GM21526 (cell line): ENCODE data around the gene RRAGA.
"Not testable (repeated sequence)": the region's sequence is repeated elsewhere in the genome, so short reads cannot be mapped to it uniquely, and the experiment has no call there.

Experiments used
- ATAC-seq: cut with Tn5 transposase; IDR thresholded peaks from one replicate; pipeline ENCODE4 v1.9.1; 2021; ENCODE audit warnings: moderate library complexity; ENCODE audit not compliant: unreplicated experiment, low FRiP score

Gene RRAGA

GRCh38 chr9:19048966-19049916 lies at the start of gene RRAGA:
TSS of gene RRAGA (plus strand) at chr9:19049427. CDS start at chr9:19049660, 233 bp downstream.
- peak; percentile 92 for ATAC-seq

GRCh38 chr9:19000133-19000532 lies 49.1 kb upstream of the RRAGA start:
- ATAC-seq, result no peak

GRCh38 chr9:19009391-19009965 lies 39.7 kb upstream of the RRAGA start:
- no peak for ATAC-seq

GRCh38 chr9:19018201-19018600 lies 31.0 kb upstream of the RRAGA start:
- ATAC-seq, result no peak

GRCh38 chr9:19020886-19021455 lies 28.3 kb upstream of the RRAGA start:
- ATAC-seq, result no peak

- ATAC-seq, result not testable (repeated sequence)
These were observed 27.6 kb upstream of the RRAGA start for GRCh38 chr9:19021649-19022048.

GRCh38 chr9:19022206-19022605 lies 27.0 kb upstream of the RRAGA start:
- no peak for ATAC-seq

GRCh38 chr9:19023078-19023477 lies 26.1 kb upstream of the RRAGA start:
- ATAC-seq, result no peak

- no peak for ATAC-seq
These were observed 22.9 kb upstream of the RRAGA start for GRCh38 chr9:19026375-19026774.

GRCh38 chr9:19027825-19028224 lies 21.4 kb upstream of the RRAGA start:
- no peak for ATAC-seq

- ATAC-seq, result no peak
These were observed 20.3 kb upstream of the RRAGA start for GRCh38 chr9:19028835-19029451.

- peak; percentile 74 for ATAC-seq
These were observed 18.3 kb upstream of the RRAGA start for GRCh38 chr9:19030899-19031298.

GRCh38 chr9:19032406-19032805 lies 16.8 kb upstream of the RRAGA start:
- no peak for ATAC-seq

- ATAC-seq, result no peak
These were observed 16.2 kb upstream of the RRAGA start, which contains the start of gene SAXO1 for GRCh38 chr9:19033015-19033414. TSS of gene SAXO1 (minus strand) at chr9:19033209. CDS start at chr9:19032908, 301 bp downstream.

GRCh38 chr9:19036611-19037010 lies 12.6 kb upstream of the RRAGA start:
- ATAC-seq, result no peak

GRCh38 chr9:19049917-19050636 lies 850 bp downstream of the RRAGA start:
- no peak for ATAC-seq

- no peak for ATAC-seq
These were observed 1.7 kb downstream of the RRAGA start for GRCh38 chr9:19050637-19051591.

- ATAC-seq, result no peak
These were observed 7.8 kb downstream of the RRAGA start for GRCh38 chr9:19057033-19057432.

- no peak for ATAC-seq
These were observed 25.0 kb downstream of the RRAGA start for GRCh38 chr9:19074229-19074628.
